Testis (tissue), 3 donors: Measurements from ENCODE around the gene ELOVL2. TPM values are rescaled to one million over a fixed set of nuclear protein-coding genes. Genes with fewer than 3 reads are reported as not detected.

Experiments used
- DNase-seq: peaks from one replicate; pipeline ENCODE4 v3.0.0-alpha.2; 2019
- H3K27ac ChIP-seq, 2 donors: fragments of 200-600 bp; sonication (generic); one replicate each; pipeline ENCODE4 v1.5.1; 2019
- H3K27me3 ChIP-seq: fragments of 200-600 bp; sonication (generic); one replicate; pipeline ENCODE4 v1.5.1; 2019
- H3K36me3 ChIP-seq: fragments of 200-600 bp; sonication (generic); one replicate; pipeline ENCODE4 v1.5.1; 2017; ENCODE audit warnings: low read depth; ENCODE audit errors: missing control alignments
- H3K4me1 ChIP-seq: fragments of 200-600 bp; sonication (generic); one replicate; pipeline ENCODE4 v1.5.1; 2019
- H3K4me3 ChIP-seq, 2 donors: fragments of 200-600 bp; sonication (generic); one replicate each; pipeline ENCODE4 v1.5.1; 2017 to 2019
- H3K9me3 ChIP-seq: fragments of 200-600 bp; sonication (generic); one replicate; pipeline ENCODE4 v1.5.1; 2017
- CTCF ChIP-seq, 3 experiments: fragments of 450-650 bp in 2 of 3; fragments of 200-600 bp in 1 of 3; sonication (generic) in 1 of 3; IDR thresholded peaks; one replicate each; pipeline ENCODE4 v1.5.1; 2016 to 2019; ENCODE audit warnings: antibody characterized with exemption in 3 of 3, mild to moderate bottlenecking in 2 of 3, moderate library complexity in 1 of 3
- POLR2A ChIP-seq: fragments of 450-650 bp; IDR thresholded peaks from one replicate; pipeline ENCODE4 v1.6.1; 2017; ENCODE audit warnings: antibody characterized with exemption, mild to moderate bottlenecking, moderate library complexity
- WGBS, 2 donors: methylation state at CpG; one replicate each; pipeline ENCODE4 v1.1.5; 2018; 5-methylcytosine and 5-hydroxymethylcytosine counted together
- intact Hi-C: fragments of 100-400 bp; cut with DNase I; formaldehyde crosslinking; loops from one replicate; pipeline ENCODE4 v1.15.1; 2023; ENCODE audit warnings: low total_unique reads
- polyA plus RNA-seq: library from polyadenylated mRNA; stranded (reverse); fragments of 350-450 nt; fragmentation: Illumina TruSeq; extraction: RNeasy Lipid Tissue Mini Kit (QIAGEN cat#74804); gene quantifications from one replicate; pipeline ENCODE4 v1.2.3, GENCODE V29; 2014; ENCODE audit warnings: low read depth, low replicate concordance; ENCODE audit not compliant: insufficient read depth
- total RNA-seq, 2 donors: library from RNA; depleted of rRNA; stranded (reverse); fragments of >200 nt; gene quantifications; one replicate each; pipeline ENCODE4 v1.2.3, GENCODE V29; 2016

ELOVL2 gene
- total and polyA plus RNA-seq, 3 donors from 2014 or later: 25.0 to 30.7 (median 26.7) TPM

DNA sequence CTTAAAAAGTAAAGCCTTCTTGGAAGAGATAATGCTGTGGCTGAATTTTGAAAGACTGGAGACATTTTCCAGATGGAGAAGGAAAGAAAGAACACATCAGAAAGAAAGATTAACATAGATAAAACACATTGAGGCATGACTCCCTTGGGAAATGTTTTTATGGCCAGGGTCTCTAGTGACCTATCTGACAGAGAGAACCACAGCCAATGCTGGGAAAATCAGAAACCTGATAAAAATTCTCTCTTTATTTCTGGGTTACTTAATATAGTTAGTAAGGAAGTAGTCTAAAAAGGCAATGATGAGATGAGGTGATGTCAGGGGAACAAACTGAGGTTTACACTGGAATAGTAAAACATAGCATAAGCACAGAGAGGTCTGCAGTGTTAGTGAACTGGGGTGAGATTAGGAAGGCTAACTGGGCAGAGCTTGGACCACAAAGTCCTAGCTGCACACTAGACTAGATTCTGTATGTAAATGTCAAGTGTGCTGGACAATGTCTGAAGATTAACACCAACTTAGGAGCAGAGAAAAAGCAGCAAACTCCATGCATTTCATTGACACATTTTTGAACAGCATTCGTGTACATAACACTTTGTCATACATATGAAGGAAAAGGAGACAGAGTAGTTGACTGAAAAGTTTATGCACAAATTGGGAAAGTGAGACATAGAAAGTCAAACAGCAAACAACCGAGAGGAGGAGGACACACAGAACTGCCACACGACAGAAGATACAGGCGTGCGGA lies 31.0 kb downstream of the ELOVL2 start:
- WGBS, 2 donors: 86 to 91% methylated on average over 5 of the region's 5 CpGs
- no peaks in the 10 kb centered on the region for H3K27me3 ChIP-seq
- intact Hi-C loops: no loop called here
- no peak for DNase-seq
- H3K9me3 ChIP-seq: no peaks in the 10 kb centered on the region
- no peaks in the 10 kb centered on the region for H3K36me3 ChIP-seq
- TF ChIP-seq POLR2A (no peak), CTCF (IDR thresholded peaks at IDR 0.05) (no peak)
- no peak overlapping the region for H3K4me3 ChIP-seq
- peaks cover 11% of the 10 kb centered on the region for H3K4me1 ChIP-seq
- H3K27ac ChIP-seq: no peak overlapping the region

DNA sequence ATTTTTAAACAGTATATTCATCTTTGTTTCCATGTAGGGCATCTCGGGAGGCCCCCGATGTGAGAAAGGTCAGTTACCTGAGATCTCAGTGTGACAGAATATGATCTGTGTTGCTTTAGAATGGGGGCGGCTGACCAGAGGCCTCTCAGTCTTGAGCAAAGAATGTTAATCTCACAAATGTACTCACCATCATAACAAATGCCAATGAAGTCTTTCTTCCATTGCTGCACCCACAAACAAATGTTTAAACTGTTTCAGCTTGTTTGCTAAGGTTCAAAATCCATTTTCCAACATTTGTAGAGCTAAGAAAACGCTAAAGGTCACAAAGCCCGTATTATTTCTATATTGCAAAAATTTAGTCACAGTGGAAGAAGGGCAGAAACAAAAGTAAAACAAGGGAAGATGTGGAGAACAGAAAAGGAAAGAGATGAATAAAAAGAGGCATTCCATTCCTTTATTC lies 31.8 kb downstream of the ELOVL2 start:
- H3K9me3 ChIP-seq: no peaks in the 10 kb centered on the region
- DNase-seq: no peak
- H3K4me1 ChIP-seq: peaks cover 8% of the 10 kb centered on the region
- H3K27ac ChIP-seq: no peak overlapping the region
- H3K4me3 ChIP-seq: no peak overlapping the region
- H3K27me3 ChIP-seq: no peaks in the 10 kb centered on the region
- TF ChIP-seq POLR2A: no peak
- no peak for TF ChIP-seq CTCF (IDR thresholded peaks at IDR 0.05)
- intact Hi-C loops: no loop called here
- 71% methylated on average over 5 of the region's 5 CpGs for WGBS, 2 donors
- H3K36me3 ChIP-seq: no peaks in the 10 kb centered on the region

DNA sequence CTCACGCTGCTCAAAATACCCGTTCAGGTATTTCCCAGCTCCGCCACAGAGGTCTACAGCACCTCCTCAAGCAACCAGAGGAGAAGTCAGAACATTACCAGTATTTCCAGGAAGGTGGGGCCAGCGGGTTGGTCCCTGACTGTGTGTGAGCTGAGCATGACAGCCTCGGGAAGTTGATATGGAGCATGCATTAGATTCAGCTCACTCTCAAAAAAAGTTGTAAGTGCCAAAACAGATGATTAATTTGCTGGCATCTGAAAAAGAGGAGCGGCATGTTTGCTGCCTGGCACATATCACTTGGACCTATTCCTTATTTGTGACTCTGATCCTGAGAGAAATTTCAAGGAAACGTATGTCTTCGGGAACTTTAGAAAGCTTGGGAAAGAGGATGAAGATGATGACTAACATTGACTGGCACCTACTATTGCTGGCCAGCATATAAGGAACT lies 32.3 kb downstream of the ELOVL2 start:
- 68 to 72% methylated on average over 8 of the region's 8 CpGs for WGBS, 2 donors
- no peak overlapping the region for H3K27ac ChIP-seq
- no peaks in the 10 kb centered on the region for H3K27me3 ChIP-seq
- H3K4me3 ChIP-seq: no peak overlapping the region
- no peak for TF ChIP-seq CTCF (IDR thresholded peaks at IDR 0.05)
- no peak for TF ChIP-seq POLR2A
- peak; percentile 50 for DNase-seq
- intact Hi-C loops: no loop called here
- no peaks in the 10 kb centered on the region for H3K36me3 ChIP-seq
- H3K9me3 ChIP-seq: no peaks in the 10 kb centered on the region
- peaks cover 6% of the 10 kb centered on the region for H3K4me1 ChIP-seq

GRCh38 chr6:11009353-11009752 lies 34.8 kb downstream of the ELOVL2 start:
- intact Hi-C loops: no loop called here
- Histone ChIP-seq H3K36me3 (no peaks in the 10 kb centered on the region), H3K4me1 (no peaks in the 10 kb centered on the region), H3K9me3 (no peaks in the 10 kb centered on the region), H3K27me3 (no peaks in the 10 kb centered on the region), H3K4me3 (no peak overlapping the region), H3K27ac (no peak overlapping the region)
- 66 to 70% methylated on average over 6 of the region's 6 CpGs for WGBS, 2 donors
- DNase-seq: no peak
- TF ChIP-seq POLR2A (no peak), CTCF (IDR thresholded peaks at IDR 0.05) (no peak)

- Histone ChIP-seq H3K9me3 (no peaks in the 10 kb centered on the region), H3K27ac (no peak overlapping the region), H3K27me3 (no peaks in the 10 kb centered on the region), H3K4me3 (no peak overlapping the region), H3K4me1 (no peaks in the 10 kb centered on the region), H3K36me3 (no peaks in the 10 kb centered on the region)
- intact Hi-C loops: no loop called here
- DNase-seq: no peak
- TF ChIP-seq POLR2A (no peak), CTCF (IDR thresholded peaks at IDR 0.05) (no peak)
- 31 to 46% methylated on average over 1 of the region's 1 CpG for WGBS, 2 donors
These were observed 35.3 kb downstream of the ELOVL2 start for GRCh38 chr6:11008821-11009220.
